Fibroblast of pulmonary artery (primary cell): ENCODE data around the gene ZNF438.

Source experiments
- DNase-seq: peaks from one replicate; pipeline ENCODE4 v3.0.0-alpha.2; 2010; ENCODE audit warnings: low read depth
- H3K4me3 ChIP-seq: replicated peaks from 2 replicates; pipeline ENCODE4 v1.5.1; 2011; ENCODE audit warnings: low read depth, mild to moderate bottlenecking, control low read depth, low read length, moderate library complexity
- CTCF ChIP-seq: IDR thresholded peaks from 2 replicates; pipeline ENCODE4 v1.5.1; 2011; ENCODE audit warnings: mild to moderate bottlenecking, control low read depth, low read length, inconsistent platforms; ENCODE audit errors: missing control alignments

The ZNF438 gene

GRCh38 chr10:30820261-30820991 lies 211.2 kb downstream of the ZNF438 start:
- no peak for TF ChIP-seq CTCF
- peak; percentile 92 for DNase-seq
- H3K4me3 ChIP-seq = peak overlapping the region; percentile 21

GRCh38 chr10:30819341-30820181 lies 212.1 kb downstream of the ZNF438 start:
- peak overlapping the region; percentile 26 for H3K4me3 ChIP-seq
- peak; percentile 64 for DNase-seq
- no peak for TF ChIP-seq CTCF

- peak; percentile 40 for DNase-seq
- no peak for TF ChIP-seq CTCF
- H3K4me3 ChIP-seq = no peak overlapping the region
Measured at GRCh38 chr10:30818854-30819253, 212.8 kb downstream of the ZNF438 start.

GRCh38 chr10:30818010-30818660 lies 213.5 kb downstream of the ZNF438 start:
- TF ChIP-seq CTCF = no peak
- peak; percentile 85 for DNase-seq
- H3K4me3 ChIP-seq = no peak overlapping the region

GRCh38 chr10:30817541-30817940 lies 214.1 kb downstream of the ZNF438 start:
- no peak overlapping the region for H3K4me3 ChIP-seq
- no peak for DNase-seq
- TF ChIP-seq CTCF = no peak

- DNase-seq = no peak
- no peak for TF ChIP-seq CTCF
- H3K4me3 ChIP-seq = no peak overlapping the region
Measured at GRCh38 chr10:30816820-30817171, 214.9 kb downstream of the ZNF438 start.
